Nephron (organoid): ENCODE results near the gene ABTB2.

Experiments used
- H3K27ac Mint-ChIP-seq, 3 experiments: 2 replicates each; pipeline ENCODE4 v1.8.0; 2020; ENCODE audit warnings: mixed read lengths in 3 of 3, mild to moderate bottlenecking in 2 of 3, moderate library complexity in 1 of 3
- H3K27me3 Mint-ChIP-seq: 2 replicates; pipeline ENCODE4 v1.8.0; 2021; ENCODE audit warnings: low read depth, mild to moderate bottlenecking, moderate library complexity, mixed read lengths
- H3K36me3 Mint-ChIP-seq: 2 replicates; pipeline ENCODE4 v1.8.0; 2020; ENCODE audit warnings: low read depth, mixed read lengths
- H3K4me1 Mint-ChIP-seq: 2 replicates; pipeline ENCODE4 v1.8.0; 2020; ENCODE audit warnings: mixed read lengths
- H3K4me3 Mint-ChIP-seq, 3 experiments: 2 replicates each; pipeline ENCODE4 v1.8.0; 2020; ENCODE audit warnings: mild to moderate bottlenecking in 3 of 3, mixed read lengths in 3 of 3, moderate library complexity in 2 of 3
- H3K9me3 Mint-ChIP-seq: 2 replicates; pipeline ENCODE4 v1.8.0; 2020; ENCODE audit warnings: mixed read lengths
- TF ChIP-seq, protein P1 (sequence below), 3 experiments: fragments of 200-600 bp; sonication (generic); IDR thresholded peaks; one replicate each; pipeline ENCODE4 v1.5.0; 2021; ENCODE audit warnings: antibody characterized with exemption in 3 of 3; ENCODE audit not compliant: unreplicated experiment in 3 of 3

ABTB2 gene

DNA sequence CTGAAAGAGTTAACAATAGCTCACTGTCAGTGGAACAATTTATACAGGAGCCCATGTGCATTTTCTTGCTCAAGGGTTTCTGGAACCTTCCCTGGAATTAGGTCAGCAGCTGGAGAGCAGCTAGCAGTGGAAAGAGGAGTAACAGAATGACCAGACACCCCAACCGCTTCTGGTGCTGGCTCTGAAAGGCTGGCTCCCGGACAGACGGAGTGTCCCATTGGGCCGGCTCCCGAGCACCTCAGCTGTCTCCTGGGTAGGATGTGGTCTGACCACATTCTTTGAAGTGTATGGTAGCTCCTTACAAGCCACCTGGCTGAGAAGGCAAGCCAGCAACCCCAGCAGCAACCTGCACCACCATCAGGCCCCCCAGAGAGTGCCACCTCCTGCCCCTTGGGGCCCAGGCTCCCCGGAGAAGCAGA is 44.7 kb downstream of the ABTB2 start:
- Mint-ChIP-seq H3K36me3 (no peaks in the 10 kb centered on the region), H3K4me3 (no peak overlapping the region), H3K9me3 (no peaks in the 10 kb centered on the region), H3K27ac (no peak overlapping the region), H3K4me1 (peaks cover 46% of the 10 kb centered on the region), H3K27me3 (peaks cover 18% of the 10 kb centered on the region)
- TF ChIP-seq, protein P1, sequence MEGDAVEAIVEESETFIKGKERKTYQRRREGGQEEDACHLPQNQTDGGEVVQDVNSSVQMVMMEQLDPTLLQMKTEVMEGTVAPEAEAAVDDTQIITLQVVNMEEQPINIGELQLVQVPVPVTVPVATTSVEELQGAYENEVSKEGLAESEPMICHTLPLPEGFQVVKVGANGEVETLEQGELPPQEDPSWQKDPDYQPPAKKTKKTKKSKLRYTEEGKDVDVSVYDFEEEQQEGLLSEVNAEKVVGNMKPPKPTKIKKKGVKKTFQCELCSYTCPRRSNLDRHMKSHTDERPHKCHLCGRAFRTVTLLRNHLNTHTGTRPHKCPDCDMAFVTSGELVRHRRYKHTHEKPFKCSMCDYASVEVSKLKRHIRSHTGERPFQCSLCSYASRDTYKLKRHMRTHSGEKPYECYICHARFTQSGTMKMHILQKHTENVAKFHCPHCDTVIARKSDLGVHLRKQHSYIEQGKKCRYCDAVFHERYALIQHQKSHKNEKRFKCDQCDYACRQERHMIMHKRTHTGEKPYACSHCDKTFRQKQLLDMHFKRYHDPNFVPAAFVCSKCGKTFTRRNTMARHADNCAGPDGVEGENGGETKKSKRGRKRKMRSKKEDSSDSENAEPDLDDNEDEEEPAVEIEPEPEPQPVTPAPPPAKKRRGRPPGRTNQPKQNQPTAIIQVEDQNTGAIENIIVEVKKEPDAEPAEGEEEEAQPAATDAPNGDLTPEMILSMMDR (IDR thresholded peaks at IDR 0.05; ENCODE audit: unreplicated experiment in 3 of 3) = no peak

DNA sequence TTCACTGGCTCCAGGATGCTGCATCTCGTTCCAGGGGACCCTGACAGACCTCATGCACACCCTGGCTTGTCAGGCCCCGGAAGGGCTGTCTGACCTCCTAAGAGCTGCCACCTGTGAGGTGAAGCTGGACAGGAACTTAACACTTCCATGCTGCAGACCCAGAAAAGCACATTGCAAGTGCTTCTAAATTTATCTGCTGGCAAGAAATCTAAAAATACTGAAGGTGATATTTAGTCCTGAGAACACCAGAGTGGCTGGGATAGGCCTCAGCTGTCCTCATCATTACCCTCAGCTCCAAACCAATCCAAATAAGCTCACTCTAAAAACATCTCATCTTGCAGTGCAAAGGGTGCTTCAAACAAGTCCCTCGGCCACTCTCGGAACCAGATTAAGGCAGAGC is 46.7 kb downstream of the ABTB2 start:
- Mint-ChIP-seq H3K4me3 (no peak overlapping the region), H3K27me3 (peaks cover 18% of the 10 kb centered on the region), H3K27ac (no peak overlapping the region), H3K9me3 (no peaks in the 10 kb centered on the region), H3K36me3 (no peaks in the 10 kb centered on the region), H3K4me1 (peaks cover 34% of the 10 kb centered on the region)
- TF ChIP-seq, protein P1 (IDR thresholded peaks at IDR 0.05; ENCODE audit: unreplicated experiment in 3 of 3) = no peak

DNA sequence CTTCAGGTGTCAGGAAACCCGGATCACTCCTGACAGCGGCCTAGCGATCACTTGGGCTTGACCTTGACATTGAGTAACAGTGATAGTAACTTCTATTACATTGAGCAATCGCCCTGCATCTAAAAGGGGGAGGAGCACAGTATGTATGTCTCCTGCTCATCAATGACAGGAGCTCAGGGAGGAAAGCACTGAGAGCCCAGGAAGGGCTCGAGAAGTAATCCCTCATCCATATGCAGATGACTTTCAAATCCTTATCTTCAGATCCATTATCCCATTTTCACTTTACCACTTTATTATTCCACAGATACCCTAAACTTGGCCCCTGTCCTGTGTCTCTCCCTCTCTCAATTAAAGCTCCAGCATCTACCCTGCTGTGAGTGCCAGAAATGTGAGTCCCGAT is 47.8 kb downstream of the ABTB2 start:
- Mint-ChIP-seq H3K4me3 (no peak overlapping the region), H3K4me1 (peaks cover 37% of the 10 kb centered on the region), H3K27me3 (peaks cover 16% of the 10 kb centered on the region), H3K9me3 (no peaks in the 10 kb centered on the region), H3K27ac (peak overlapping the region in 1 of 3 experiments; percentile 45), H3K36me3 (no peaks in the 10 kb centered on the region)
- TF ChIP-seq, protein P1 (IDR thresholded peaks at IDR 0.05; ENCODE audit: unreplicated experiment in 3 of 3) = no peak

- H3K9me3 Mint-ChIP-seq = no peaks in the 10 kb centered on the region
- peaks cover 16% of the 10 kb centered on the region for H3K27me3 Mint-ChIP-seq
- TF ChIP-seq, protein P1 (IDR thresholded peaks at IDR 0.05; ENCODE audit: unreplicated experiment in 3 of 3) = no peak
- H3K4me1 Mint-ChIP-seq = peaks cover 33% of the 10 kb centered on the region
- peak overlapping the region in 2 of 3 experiments; percentile 17 to 73 for H3K27ac Mint-ChIP-seq
- no peak overlapping the region for H3K4me3 Mint-ChIP-seq
- no peaks in the 10 kb centered on the region for H3K36me3 Mint-ChIP-seq
Measured at GRCh38 chr11:34308913-34309585, 48.8 kb downstream of the ABTB2 start.

DNA sequence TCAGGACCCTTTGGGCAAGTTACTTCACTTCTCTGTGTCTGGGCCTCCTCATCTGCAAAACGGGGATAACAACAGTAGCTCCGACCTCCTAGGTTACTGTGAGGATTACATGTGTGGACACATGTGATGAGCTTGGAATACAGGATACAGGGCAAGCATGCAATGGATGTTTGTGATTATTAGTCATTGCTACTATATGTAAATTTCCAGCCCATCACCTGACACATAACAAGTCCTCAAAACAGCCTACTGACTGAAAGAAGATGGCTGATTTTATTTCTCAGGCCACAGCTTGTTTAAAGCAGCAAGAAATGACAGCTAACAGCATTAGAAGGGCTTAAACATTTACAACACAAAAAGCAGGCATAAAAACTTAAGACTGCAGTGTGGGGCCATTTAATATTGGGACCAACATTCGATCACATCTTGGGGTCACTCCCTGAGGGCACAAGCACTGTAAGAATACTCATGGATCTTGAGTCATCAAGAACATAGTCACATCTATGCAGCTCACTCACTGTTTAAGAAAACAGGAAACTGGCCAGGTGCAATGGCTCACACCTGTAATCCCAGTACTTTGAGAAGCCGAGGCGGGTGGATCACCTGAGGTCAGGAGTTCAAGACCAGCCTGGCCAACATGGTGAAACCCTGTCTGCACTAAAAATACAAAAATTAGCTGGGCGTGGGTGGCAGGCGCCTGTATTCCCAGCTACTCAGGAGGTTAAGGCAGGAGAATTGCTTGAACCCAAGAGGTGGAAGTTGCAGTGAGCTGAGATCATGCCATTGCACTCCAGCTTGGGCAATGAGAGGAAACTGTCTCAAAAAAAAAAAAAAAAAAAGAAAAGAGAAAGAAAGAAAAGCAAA is 49.5 kb downstream of the ABTB2 start:
- H3K27me3 Mint-ChIP-seq = peaks cover 16% of the 10 kb centered on the region
- no peaks in the 10 kb centered on the region for H3K36me3 Mint-ChIP-seq
- H3K4me1 Mint-ChIP-seq = peaks cover 34% of the 10 kb centered on the region
- H3K27ac Mint-ChIP-seq = peak overlapping the region in 1 of 3 experiments; percentile 10
- no peaks in the 10 kb centered on the region for H3K9me3 Mint-ChIP-seq
- TF ChIP-seq, protein P1 (IDR thresholded peaks at IDR 0.05; ENCODE audit: unreplicated experiment in 3 of 3) = no peak
- no peak overlapping the region for H3K4me3 Mint-ChIP-seq
